ENCODE measurements around the gene LSM10.
A peak's percentile ranks its signal among the peaks of the same experiment; 100 is the strongest.

Gene LSM10

DNA sequence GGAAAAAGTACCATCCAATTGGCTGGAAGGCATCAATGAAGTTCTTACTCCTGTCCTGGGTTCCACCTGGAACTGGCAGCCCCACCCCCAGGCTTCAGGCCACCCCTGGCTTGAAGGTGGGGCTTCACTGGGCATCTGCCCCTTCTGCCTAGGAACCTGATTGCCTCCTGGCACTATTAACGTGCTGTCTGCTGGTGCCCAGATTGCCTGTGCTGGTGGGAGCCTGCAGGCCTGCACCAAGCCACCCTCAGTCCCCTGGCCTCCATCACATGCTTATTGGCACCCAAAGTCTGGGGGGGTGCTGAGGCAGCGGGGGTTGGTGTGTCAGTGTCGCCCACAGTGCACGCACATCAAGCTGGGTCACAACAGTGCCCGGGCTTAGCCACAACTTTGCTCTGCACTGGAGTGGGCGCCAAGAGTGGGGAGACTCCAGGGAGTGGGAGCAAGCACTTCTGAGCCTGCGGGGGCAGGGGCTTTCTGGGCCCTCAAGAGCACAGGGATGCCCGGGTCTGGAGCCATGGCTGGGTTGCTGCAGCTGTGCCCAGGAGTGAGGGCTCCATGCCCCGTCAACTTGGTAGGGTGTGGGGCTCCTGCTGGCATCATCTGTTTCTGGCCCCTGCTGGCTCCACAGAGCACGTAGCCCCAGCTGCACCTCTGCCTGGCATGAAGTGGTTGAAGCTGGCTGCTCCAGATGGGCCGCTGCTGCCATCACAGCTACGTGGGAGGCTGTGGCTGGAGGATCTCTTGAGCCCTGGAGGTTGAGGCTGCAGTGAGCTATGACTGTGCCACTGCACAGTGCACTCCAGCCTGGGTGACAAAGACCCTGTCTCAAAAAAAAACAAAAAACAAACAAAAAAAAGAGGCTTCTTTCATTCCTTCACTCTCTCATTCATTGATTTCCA lies 4.1 kb upstream of the LSM10 start:
- TF ChIP-seq, protein P1, sequence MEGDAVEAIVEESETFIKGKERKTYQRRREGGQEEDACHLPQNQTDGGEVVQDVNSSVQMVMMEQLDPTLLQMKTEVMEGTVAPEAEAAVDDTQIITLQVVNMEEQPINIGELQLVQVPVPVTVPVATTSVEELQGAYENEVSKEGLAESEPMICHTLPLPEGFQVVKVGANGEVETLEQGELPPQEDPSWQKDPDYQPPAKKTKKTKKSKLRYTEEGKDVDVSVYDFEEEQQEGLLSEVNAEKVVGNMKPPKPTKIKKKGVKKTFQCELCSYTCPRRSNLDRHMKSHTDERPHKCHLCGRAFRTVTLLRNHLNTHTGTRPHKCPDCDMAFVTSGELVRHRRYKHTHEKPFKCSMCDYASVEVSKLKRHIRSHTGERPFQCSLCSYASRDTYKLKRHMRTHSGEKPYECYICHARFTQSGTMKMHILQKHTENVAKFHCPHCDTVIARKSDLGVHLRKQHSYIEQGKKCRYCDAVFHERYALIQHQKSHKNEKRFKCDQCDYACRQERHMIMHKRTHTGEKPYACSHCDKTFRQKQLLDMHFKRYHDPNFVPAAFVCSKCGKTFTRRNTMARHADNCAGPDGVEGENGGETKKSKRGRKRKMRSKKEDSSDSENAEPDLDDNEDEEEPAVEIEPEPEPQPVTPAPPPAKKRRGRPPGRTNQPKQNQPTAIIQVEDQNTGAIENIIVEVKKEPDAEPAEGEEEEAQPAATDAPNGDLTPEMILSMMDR (IDR thresholded peaks at IDR 0.05; ENCODE audit: low read depth, low read length) = no peak
- in situ Hi-C loops (cut with HindIII; ENCODE audit: low sequenced_read_pairs) = loop anchor here (25.0 kb wide), 1 partner anchor 265 kb away; the partner anchor contains the start of genes COL8A2 and TRAPPC3
- DNase-seq (ENCODE audit: low read depth, low spot score) = no peak
- H3K4me3 ChIP-seq (ENCODE audit: low read depth, low read length) = no peak overlapping the region

DNA sequence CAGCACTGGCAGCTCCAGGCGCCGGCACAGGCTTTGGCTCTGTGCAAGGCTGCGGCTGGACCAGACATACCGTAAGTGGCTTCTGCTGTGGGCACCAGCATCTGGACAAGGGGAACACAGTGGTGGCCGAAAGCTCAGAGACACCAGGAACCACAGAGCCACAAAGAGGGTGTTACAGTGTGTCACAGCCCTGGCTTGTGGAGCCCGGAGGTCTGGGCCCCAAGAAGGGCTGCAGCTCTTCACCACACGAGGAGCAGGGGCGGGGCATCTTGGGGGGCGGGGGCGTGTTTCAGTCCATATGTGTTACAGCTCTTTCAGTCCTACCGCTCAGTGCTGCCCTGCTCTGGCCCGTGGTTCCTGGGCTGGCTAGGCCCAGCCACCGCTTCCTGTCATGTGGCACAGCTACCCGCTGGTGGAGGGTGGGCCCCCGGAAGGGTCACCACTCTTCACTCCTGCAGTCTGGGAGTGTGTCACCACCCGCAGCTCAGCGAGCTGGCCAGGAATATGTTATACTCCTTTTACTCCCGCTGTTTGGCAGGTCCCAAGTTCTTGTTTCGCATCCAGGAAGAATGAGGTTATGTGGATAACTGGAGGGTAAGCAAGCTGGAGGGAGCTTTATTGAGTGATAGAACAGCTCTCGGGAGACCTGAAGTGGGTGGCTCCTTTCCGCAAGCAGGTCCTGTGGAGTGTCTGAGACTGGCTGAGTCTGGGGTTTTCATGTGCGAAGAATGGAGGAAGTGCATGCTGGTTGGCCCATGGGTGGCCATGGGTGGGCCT lies 3.3 kb upstream of the LSM10 start:
- TF ChIP-seq, protein P1 (IDR thresholded peaks at IDR 0.05; ENCODE audit: low read depth, low read length) = no peak
- peak; percentile 45 for DNase-seq (ENCODE audit: low read depth, low spot score)
- H3K4me3 ChIP-seq (ENCODE audit: low read depth, low read length) = no peak overlapping the region
- in situ Hi-C loops (cut with HindIII; ENCODE audit: low sequenced_read_pairs) = loop anchor here (25.0 kb wide), 1 partner anchor 264 kb away; the partner anchor contains the start of genes COL8A2 and TRAPPC3

DNA sequence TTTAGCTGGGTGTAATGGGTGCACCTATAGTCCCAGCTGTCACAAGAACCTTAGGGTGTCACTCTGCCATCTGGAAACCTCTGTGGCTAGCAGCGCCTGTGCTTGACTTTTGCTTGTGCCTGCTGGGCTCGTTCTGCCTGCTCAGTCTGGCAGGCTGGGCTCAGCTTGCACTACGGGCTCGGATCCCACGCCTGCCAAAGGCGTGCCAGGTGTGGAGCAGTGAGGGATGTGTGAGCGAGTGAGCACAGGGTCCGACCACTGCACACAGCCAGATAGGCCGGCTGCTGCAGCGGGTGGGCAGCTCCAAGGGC lies 2.8 kb upstream of the LSM10 start:
- TF ChIP-seq, protein P1 (IDR thresholded peaks at IDR 0.05; ENCODE audit: low read depth, low read length) = no peak
- in situ Hi-C loops (cut with HindIII; ENCODE audit: low sequenced_read_pairs) = loop anchor here (25.0 kb wide), 1 partner anchor 263 kb away; the partner anchor contains the start of genes COL8A2 and TRAPPC3
- no peak for DNase-seq (ENCODE audit: low read depth, low spot score)
- H3K4me3 ChIP-seq (ENCODE audit: low read depth, low read length) = no peak overlapping the region

DNA sequence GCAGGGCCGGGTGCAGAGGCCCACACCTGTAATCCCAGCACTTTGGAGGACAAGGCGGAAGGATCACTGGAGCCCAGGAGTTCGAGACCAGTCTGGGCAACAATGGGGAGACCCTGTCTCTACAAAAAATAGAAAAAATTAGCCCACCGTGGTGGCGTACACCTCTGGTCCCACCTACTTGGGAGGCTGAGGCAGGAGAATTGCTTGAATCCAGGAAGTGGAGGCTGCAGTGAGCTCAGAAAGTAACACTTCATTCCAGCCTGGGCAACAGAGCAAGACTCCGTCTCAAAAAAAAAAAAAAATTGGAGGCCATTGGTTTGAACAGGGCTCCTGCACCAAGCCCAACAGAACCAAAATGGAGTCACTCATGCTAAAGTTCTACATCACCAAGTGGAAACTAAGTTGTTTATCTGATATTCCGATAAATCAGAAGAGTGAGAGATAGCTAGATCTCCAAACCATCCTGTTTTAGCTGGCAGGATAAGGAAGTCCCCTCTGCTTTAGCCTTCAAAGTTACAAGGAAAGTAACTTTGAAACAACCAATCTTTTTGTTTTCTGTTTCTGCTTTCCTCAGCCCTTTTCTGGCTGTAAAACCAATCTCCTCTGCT lies 766 bp upstream of the LSM10 start:
- DNase-seq (ENCODE audit: low read depth, low spot score) = no peak
- in situ Hi-C loops (cut with HindIII; ENCODE audit: low sequenced_read_pairs) = no loop called here
- no peak overlapping the region for H3K4me3 ChIP-seq (ENCODE audit: low read depth, low read length)
- TF ChIP-seq, protein P1 (IDR thresholded peaks at IDR 0.05; ENCODE audit: low read depth, low read length) = no peak

DNA sequence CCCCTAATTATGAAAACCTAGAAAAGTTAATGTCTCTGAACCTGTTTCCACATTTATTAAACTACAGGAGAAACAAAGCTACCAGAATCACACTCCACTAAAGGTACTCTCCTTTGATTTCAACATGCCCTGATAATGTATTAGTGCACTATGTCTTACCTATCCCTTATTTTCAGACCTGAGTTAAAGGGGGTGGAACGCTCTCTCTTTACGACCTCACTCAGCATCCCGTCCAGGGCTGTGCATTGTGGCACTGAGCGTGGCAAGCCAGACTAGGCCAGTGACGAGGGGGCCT lies 678 bp downstream of the LSM10 start:
- in situ Hi-C loops (cut with HindIII; ENCODE audit: low sequenced_read_pairs) = no loop called here
- no peak for DNase-seq (ENCODE audit: low read depth, low spot score)

DNA sequence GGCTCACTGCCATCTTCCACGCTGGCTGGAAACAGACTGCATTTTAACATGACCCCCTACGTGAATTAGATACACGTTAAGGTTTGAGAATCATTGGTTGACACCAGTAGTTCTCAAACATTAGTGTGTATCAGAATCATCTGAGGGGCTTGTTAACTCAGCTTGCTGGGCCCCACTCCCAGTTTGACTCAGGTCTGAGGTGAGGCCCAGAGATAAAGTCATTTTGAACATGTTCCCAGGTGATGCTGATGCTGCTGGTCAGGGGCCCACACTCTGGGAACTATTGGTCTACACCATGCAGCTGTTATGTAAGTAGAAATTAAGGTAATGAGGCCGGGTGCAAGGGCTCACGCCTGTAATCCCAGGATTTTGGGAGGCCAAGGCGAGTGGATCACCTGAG lies 1.3 kb downstream of the LSM10 start:
- DNase-seq (ENCODE audit: low read depth, low spot score) = no peak
- H3K4me3 ChIP-seq (ENCODE audit: low read depth, low read length) = no peak overlapping the region
- TF ChIP-seq, protein P1 (IDR thresholded peaks at IDR 0.05; ENCODE audit: low read depth, low read length) = no peak
- in situ Hi-C loops (cut with HindIII; ENCODE audit: low sequenced_read_pairs) = no loop called here

More for the DNA sequence above, 678 bp downstream of the LSM10 start:
- peak overlapping the region; percentile 71 for H3K4me3 ChIP-seq (ENCODE audit: low read depth, low read length)
- TF ChIP-seq, protein P1 (IDR thresholded peaks at IDR 0.05; ENCODE audit: low read depth, low read length) = no peak
